Measurements from ENCODE around the gene MECP2. TPM values are rescaled to one million over a fixed set of nuclear protein-coding genes. Genes with fewer than 3 reads are reported as not detected.

Gene MECP2
- total RNA-seq, 2 donors from 2014 or later: 72.2 to 87.8 TPM

- Mint-ChIP-seq H3K4me3 (peak overlapping the region; percentile 36), H3K27ac (peak overlapping the region; percentile 54), H3K36me3 (ENCODE audit: low read depth) (peaks cover 73% of the 10 kb centered on the region), H3K4me1 (no peaks in the 10 kb centered on the region), H3K27me3 (no peaks in the 10 kb centered on the region), H3K9me3 (no peaks in the 10 kb centered on the region)
- ATAC-seq (replicated peaks): no peak
These were observed 81.8 kb downstream of the MECP2 start for GRCh38 chrX:154015581-154016264.

DNA sequence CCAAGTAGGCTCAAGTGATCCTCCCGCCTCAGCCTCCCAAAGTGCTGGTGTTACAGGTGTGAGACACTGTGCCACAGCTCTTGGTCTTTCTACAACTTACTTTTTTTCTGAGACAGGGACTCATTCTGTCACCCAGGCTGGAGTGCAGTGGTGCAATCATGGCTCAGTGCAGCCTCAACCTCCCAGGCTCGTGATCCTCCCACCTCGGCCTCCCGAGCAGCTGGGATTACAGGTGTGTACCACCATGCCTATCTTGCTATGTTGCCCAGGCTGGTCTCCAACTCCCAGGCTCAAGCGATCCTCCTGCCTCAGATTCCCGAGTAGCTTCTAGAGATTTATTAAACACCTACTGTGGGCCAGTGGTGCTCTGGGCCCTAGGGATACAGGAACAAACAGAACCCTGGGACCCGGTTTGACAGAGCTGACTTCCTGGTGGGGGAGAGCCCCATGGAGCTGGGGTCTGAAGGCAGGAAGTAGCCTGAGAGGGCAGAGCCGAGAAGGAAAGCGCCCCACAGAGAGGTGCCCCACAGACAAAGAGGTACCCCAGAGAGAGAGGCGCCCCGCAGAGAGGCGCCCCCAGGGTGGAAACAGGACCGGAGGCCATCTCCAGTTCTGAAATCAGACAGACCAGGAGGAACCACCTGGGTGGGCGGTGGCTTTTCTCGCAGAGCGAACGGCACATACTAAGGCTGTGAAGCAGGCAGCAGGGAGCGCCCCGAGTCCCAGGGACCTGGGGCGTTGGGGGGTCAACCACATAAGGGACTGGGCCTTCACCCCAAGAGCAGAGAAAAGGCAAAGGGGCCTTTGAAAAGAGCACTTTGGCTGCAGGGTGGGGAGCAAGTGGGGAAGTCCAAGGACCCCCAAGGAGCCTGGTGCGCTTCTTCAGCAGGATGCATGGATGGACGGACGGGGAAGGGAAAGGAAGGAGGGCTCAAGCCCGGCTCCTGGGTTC is 82.8 kb downstream of the MECP2 start:
- Mint-ChIP-seq H3K27ac (no peak overlapping the region), H3K4me3 (peak overlapping the region; percentile 35), H3K4me1 (no peaks in the 10 kb centered on the region), H3K27me3 (no peaks in the 10 kb centered on the region), H3K9me3 (no peaks in the 10 kb centered on the region), H3K36me3 (ENCODE audit: low read depth) (peaks cover 78% of the 10 kb centered on the region)
- ATAC-seq (replicated peaks): no peak

GRCh38 chrX:154013614-154014360 is 83.7 kb downstream of the MECP2 start:
- Mint-ChIP-seq H3K4me3 (no peak overlapping the region), H3K36me3 (ENCODE audit: low read depth) (peaks cover 83% of the 10 kb centered on the region)

GRCh38 chrX:154013001-154013421 is 84.5 kb downstream of the MECP2 start:
- peaks cover 83% of the 10 kb centered on the region for H3K36me3 Mint-ChIP-seq (ENCODE audit: low read depth)

More at GRCh38 chrX:154013614-154014360, 83.7 kb downstream of the MECP2 start:
- ATAC-seq (replicated peaks): peak; percentile 72
- Mint-ChIP-seq H3K4me1 (no peaks in the 10 kb centered on the region), H3K9me3 (no peaks in the 10 kb centered on the region), H3K27ac (no peak overlapping the region), H3K27me3 (no peaks in the 10 kb centered on the region)

GRCh38 chrX:154012336-154012991 is 85.1 kb downstream of the MECP2 start:
- Mint-ChIP-seq H3K36me3 (ENCODE audit: low read depth) (peaks cover 83% of the 10 kb centered on the region), H3K27ac (no peak overlapping the region), H3K9me3 (no peaks in the 10 kb centered on the region), H3K4me1 (no peaks in the 10 kb centered on the region), H3K4me3 (no peak overlapping the region), H3K27me3 (no peaks in the 10 kb centered on the region)
- no peak for ATAC-seq (replicated peaks)

More at GRCh38 chrX:154013001-154013421, 84.5 kb downstream of the MECP2 start:
- Mint-ChIP-seq H3K27me3 (no peaks in the 10 kb centered on the region), H3K4me3 (no peak overlapping the region), H3K4me1 (no peaks in the 10 kb centered on the region), H3K27ac (no peak overlapping the region), H3K9me3 (no peaks in the 10 kb centered on the region)
- ATAC-seq (replicated peaks): no peak

- H3K4me1 Mint-ChIP-seq: no peaks in the 10 kb centered on the region
- no peaks in the 10 kb centered on the region for H3K9me3 Mint-ChIP-seq
- H3K27ac Mint-ChIP-seq: no peak overlapping the region
- peaks cover 81% of the 10 kb centered on the region for H3K36me3 Mint-ChIP-seq (ENCODE audit: low read depth)
- ATAC-seq (replicated peaks): no peak
- H3K27me3 Mint-ChIP-seq: no peaks in the 10 kb centered on the region
- H3K4me3 Mint-ChIP-seq: no peak overlapping the region
These were observed 85.9 kb downstream of the MECP2 start for GRCh38 chrX:154011376-154012335.

DNA sequence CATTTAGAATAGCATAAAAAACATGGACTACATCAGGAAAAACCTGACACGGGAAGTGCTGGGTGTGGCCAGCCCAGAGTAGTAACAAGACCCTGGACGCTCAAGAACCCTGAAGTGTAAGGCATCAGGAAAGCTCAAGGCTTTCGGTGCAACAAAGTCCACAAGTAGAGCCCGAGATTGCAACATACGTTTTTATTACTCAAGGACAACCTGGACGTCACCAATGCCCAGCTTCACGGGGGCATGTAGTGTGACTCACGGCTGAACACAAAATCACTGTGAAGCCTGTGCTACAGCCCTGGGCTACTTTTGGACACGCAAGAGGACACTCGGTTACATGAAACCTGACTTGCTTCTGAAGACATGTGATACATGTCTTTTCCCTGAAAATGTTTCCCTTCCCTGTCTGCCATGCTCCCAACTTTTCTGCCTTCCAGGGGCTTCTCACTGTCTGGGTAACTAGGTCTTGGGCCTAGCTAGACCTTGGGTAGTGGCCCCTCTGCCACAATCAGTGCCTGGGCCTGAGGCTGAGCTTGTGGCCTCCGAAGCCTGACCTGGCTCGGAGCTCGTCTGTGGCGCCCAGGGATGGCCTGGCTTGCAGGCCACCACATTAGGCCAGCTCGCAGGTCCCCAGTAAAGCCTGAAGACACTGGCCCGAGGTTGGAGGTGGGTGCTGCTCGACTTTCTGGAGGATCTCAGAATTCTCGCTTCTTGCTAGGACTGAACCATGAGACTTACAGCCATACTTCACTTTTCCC is 87.0 kb downstream of the MECP2 start:
- Mint-ChIP-seq H3K27ac (no peak overlapping the region), H3K9me3 (no peaks in the 10 kb centered on the region), H3K27me3 (no peaks in the 10 kb centered on the region), H3K4me3 (no peak overlapping the region), H3K36me3 (ENCODE audit: low read depth) (peaks cover 79% of the 10 kb centered on the region), H3K4me1 (no peaks in the 10 kb centered on the region)
- ATAC-seq (replicated peaks): no peak

DNA sequence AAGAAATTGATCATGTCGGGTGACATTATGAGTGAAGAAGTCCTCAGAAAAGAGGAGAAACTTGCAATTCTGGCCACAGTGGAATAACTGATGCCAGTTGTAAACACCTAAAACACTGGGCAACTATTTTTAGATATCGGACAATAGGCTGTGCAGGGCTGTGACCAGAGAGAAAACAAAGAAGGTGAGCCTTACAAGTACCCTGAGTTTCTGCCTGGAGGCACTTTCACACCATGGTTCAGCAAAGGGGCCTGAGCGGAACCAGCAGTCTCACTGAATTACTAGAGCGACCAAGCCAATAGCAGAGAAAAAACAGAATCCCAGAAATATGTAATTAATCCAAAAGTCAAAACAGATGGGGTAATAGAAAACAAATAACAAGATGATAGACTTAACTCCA is 89.0 kb downstream of the MECP2 start:
- no peak for ATAC-seq (replicated peaks)
- H3K27me3 Mint-ChIP-seq: no peaks in the 10 kb centered on the region
- H3K9me3 Mint-ChIP-seq: no peaks in the 10 kb centered on the region
- H3K36me3 Mint-ChIP-seq (ENCODE audit: low read depth): peaks cover 66% of the 10 kb centered on the region
- H3K4me1 Mint-ChIP-seq: no peaks in the 10 kb centered on the region
- H3K27ac Mint-ChIP-seq: no peak overlapping the region
- no peak overlapping the region for H3K4me3 Mint-ChIP-seq

DNA sequence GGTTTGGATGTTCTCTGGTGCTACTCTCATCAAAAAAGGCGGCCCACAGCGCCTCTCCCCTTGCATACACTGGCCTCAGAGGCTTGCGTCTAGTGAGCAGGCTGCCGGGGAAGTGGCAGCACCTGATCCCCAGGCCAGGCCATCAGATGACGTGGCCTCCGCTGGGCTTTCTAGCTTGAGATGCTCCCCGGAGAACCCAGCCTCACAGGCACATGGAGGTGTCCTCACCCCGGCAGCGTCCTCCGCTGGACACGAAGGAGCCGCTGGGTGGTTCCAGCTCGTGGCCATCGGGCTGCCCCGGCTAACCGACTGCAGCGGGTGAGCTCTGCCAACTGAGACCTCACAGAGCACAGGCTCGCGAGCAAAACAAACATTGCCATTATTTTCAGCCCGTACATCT is 90.6 kb downstream of the MECP2 start:
- ATAC-seq (replicated peaks): no peak
- H3K4me3 Mint-ChIP-seq: no peak overlapping the region
- peaks cover 58% of the 10 kb centered on the region for H3K36me3 Mint-ChIP-seq (ENCODE audit: low read depth)
- no peak overlapping the region for H3K27ac Mint-ChIP-seq
- H3K4me1 Mint-ChIP-seq: no peaks in the 10 kb centered on the region
- H3K9me3 Mint-ChIP-seq: no peaks in the 10 kb centered on the region
- no peaks in the 10 kb centered on the region for H3K27me3 Mint-ChIP-seq

- Mint-ChIP-seq H3K36me3 (ENCODE audit: low read depth) (peaks cover 32% of the 10 kb centered on the region), H3K4me1 (no peaks in the 10 kb centered on the region), H3K9me3 (no peaks in the 10 kb centered on the region), H3K27ac (no peak overlapping the region), H3K4me3 (no peak overlapping the region), H3K27me3 (no peaks in the 10 kb centered on the region)
- no peak for ATAC-seq (replicated peaks)
These were observed 93.2 kb downstream of the MECP2 start for GRCh38 chrX:154004315-154004714.

GRCh38 chrX:154002215-154002719 is 95.2 kb downstream of the MECP2 start:
- Mint-ChIP-seq H3K4me3 (peak overlapping the region; percentile 73), H3K27ac (peak overlapping the region; percentile 85), H3K27me3 (no peaks in the 10 kb centered on the region), H3K36me3 (ENCODE audit: low read depth) (peaks cover 12% of the 10 kb centered on the region), H3K9me3 (no peaks in the 10 kb centered on the region), H3K4me1 (no peaks in the 10 kb centered on the region)
- peak; percentile 97 for ATAC-seq (replicated peaks)

- H3K36me3 Mint-ChIP-seq (ENCODE audit: low read depth): no peaks in the 10 kb centered on the region
These were observed 97.5 kb downstream of the MECP2 start for GRCh38 chrX:154000051-154000450.

More at GRCh38 chrX:154000051-154000450, 97.5 kb downstream of the MECP2 start:
- no peak overlapping the region for H3K4me3 Mint-ChIP-seq
- no peaks in the 10 kb centered on the region for H3K27me3 Mint-ChIP-seq
- H3K27ac Mint-ChIP-seq: no peak overlapping the region
- no peaks in the 10 kb centered on the region for H3K4me1 Mint-ChIP-seq
- no peaks in the 10 kb centered on the region for H3K9me3 Mint-ChIP-seq
- ATAC-seq (replicated peaks): no peak
